Measurements from ENCODE around the gene CORO2A. TPM values are rescaled to one million over a fixed set of nuclear protein-coding genes. Genes with fewer than 3 reads are reported as not detected.

The CORO2A gene
- total and polyA plus RNA-seq, 2 donors (not counting 3 experiments of a cell fraction or from before 2014, with no cell fraction given) = 0.35 to 0.53 TPM

DNA sequence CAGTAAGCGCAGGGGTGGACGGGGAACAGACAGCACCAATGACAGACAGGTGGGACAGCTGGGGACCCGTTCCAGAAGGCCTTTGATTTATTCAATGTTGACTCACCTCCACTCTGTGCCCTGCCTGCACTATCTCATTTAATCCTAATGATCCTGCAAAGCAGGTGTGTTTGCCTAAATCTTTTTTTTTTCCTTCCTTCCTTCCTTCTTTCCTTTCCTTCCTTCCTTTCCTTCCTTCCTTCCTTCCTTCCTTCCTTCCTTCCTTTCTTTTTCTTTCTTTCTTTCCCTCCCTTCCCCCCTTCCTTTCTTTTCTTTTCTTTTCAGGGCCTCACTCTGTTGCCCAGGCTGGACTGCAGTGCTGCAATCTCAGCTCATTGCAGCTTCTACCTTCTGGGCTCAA is 17.1 kb upstream of the CORO2A start:
- no peaks in the 10 kb centered on the region for H4K20me1 ChIP-seq (replicated peaks; ENCODE audit: control insufficient read depth, extremely low read depth, insufficient read depth, low read length)
- CTCF ChIA-PET = interaction anchor here (1.1 kb wide), 1 partner anchor 10 kb away, joined by 3 read pairs; no protein-coding TSS in a partner anchor
- no peaks in the 10 kb centered on the region for H3K36me3 ChIP-seq (ENCODE audit: control insufficient read depth in 2 of 2, extremely low read depth in 1 of 2, insufficient read depth in 2 of 2, low read length in 2 of 2)
- H3K4me3 ChIP-seq (replicated peaks in 1 of 3; ENCODE audit: insufficient read depth in 1 of 3, low read depth in 1 of 3, low read length in 3 of 3) = no peak overlapping the region
- H3K27me3 ChIP-seq (ENCODE audit: control insufficient read depth in 2 of 2, insufficient read depth in 2 of 2, low read length in 2 of 2) = no peaks in the 10 kb centered on the region
- no peaks in the 10 kb centered on the region for H3K9me3 ChIP-seq (replicated peaks; ENCODE audit: control insufficient read depth, insufficient read depth, low read length)
- FAIRE-seq (no peak), DNase-seq (ENCODE audit: low read depth, low spot score) (no peak)
- dilution Hi-C loops (cut with MboI; ENCODE audit: extremely low pct_ligation_motif_present, low sequenced_read_pairs) (no loop called here), intact Hi-C loops (cut with micrococcal nuclease) (no loop called here)
- BruUV-seq (replicated peaks) = no TSS peak
- no peaks in the 10 kb centered on the region for H3K79me2 ChIP-seq (ENCODE audit: control insufficient read depth, insufficient read depth, low read length)
- H3K4me2 ChIP-seq (ENCODE audit: insufficient read depth, low read length) = no peak overlapping the region
- H3K4me1 ChIP-seq (ENCODE audit: control insufficient read depth, extremely low read depth, insufficient read depth, low read length) = no peaks in the 10 kb centered on the region
- H3K9me1 ChIP-seq (replicated peaks; ENCODE audit: control insufficient read depth, extremely low read depth, insufficient read depth, low read length) = no peaks in the 10 kb centered on the region
- H2AFZ ChIP-seq (ENCODE audit: low read depth, low read length) = no peak overlapping the region
- POLR2A ChIA-PET = no interaction called here
- TF ChIP-seq POLR2A (IDR thresholded peaks at IDR 0.05; ENCODE audit: low read depth, low read length) (no peak), MYC (IDR thresholded peaks at IDR 0.05; ENCODE audit: low read depth, low read length) (no peak), FOS (IDR thresholded peaks at IDR 0.05; ENCODE audit: borderline replicate concordance, insufficient read depth, low read length) (no peak), POLR2AphosphoS5 (IDR thresholded peaks at IDR 0.05; ENCODE audit: insufficient read depth, low read depth, low read length) (no peak)
- no peak overlapping the region for H3K27ac ChIP-seq (ENCODE audit: insufficient read depth, low read depth, low read length)
- no peak overlapping the region for H3K9ac ChIP-seq (replicated peaks; ENCODE audit: extremely low read depth, insufficient read depth, low read length)

- no peaks in the 10 kb centered on the region for H4K20me1 ChIP-seq (replicated peaks; ENCODE audit: control insufficient read depth, extremely low read depth, insufficient read depth, low read length)
- no peak overlapping the region for H2AFZ ChIP-seq (ENCODE audit: low read depth, low read length)
- no peak overlapping the region for H3K9ac ChIP-seq (replicated peaks; ENCODE audit: extremely low read depth, insufficient read depth, low read length)
- DNase-seq (ENCODE audit: low read depth, low spot score) (no peak), FAIRE-seq (no peak)
- TF ChIP-seq MYC (IDR thresholded peaks at IDR 0.05; ENCODE audit: low read depth, low read length) (no peak), GATA2 (IDR thresholded peaks at IDR 0.05; ENCODE audit: insufficient read depth, insufficient read length, low read depth, low read length) (no peak), POLR2A (IDR thresholded peaks at IDR 0.05; ENCODE audit: low read depth, low read length) (no peak), MAX (IDR thresholded peaks at IDR 0.05; ENCODE audit: insufficient read depth, insufficient read length) (no peak), EZH2 (IDR thresholded peaks at IDR 0.05; ENCODE audit: borderline replicate concordance, low read depth, low read length, severe bottlenecking) (no peak), FOS (IDR thresholded peaks at IDR 0.05; ENCODE audit: borderline replicate concordance, insufficient read depth, low read length) (no peak), POLR2AphosphoS5 (IDR thresholded peaks at IDR 0.05; ENCODE audit: insufficient read depth, low read depth, low read length) (no peak), JUN (IDR thresholded peaks at IDR 0.05; ENCODE audit: borderline replicate concordance, insufficient read depth, insufficient read length, low read depth) (no peak)
- TF ChIP-seq, protein P1, sequence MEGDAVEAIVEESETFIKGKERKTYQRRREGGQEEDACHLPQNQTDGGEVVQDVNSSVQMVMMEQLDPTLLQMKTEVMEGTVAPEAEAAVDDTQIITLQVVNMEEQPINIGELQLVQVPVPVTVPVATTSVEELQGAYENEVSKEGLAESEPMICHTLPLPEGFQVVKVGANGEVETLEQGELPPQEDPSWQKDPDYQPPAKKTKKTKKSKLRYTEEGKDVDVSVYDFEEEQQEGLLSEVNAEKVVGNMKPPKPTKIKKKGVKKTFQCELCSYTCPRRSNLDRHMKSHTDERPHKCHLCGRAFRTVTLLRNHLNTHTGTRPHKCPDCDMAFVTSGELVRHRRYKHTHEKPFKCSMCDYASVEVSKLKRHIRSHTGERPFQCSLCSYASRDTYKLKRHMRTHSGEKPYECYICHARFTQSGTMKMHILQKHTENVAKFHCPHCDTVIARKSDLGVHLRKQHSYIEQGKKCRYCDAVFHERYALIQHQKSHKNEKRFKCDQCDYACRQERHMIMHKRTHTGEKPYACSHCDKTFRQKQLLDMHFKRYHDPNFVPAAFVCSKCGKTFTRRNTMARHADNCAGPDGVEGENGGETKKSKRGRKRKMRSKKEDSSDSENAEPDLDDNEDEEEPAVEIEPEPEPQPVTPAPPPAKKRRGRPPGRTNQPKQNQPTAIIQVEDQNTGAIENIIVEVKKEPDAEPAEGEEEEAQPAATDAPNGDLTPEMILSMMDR (IDR thresholded peaks at IDR 0.05; ENCODE audit: extremely low read depth in 1 of 2, insufficient read depth in 1 of 2, low read depth in 1 of 2, low read length in 2 of 2) = no peak
- no peak overlapping the region for H3K4me3 ChIP-seq (replicated peaks in 1 of 3; ENCODE audit: insufficient read depth in 1 of 3, low read depth in 1 of 3, low read length in 3 of 3)
- H3K79me2 ChIP-seq (ENCODE audit: control insufficient read depth, insufficient read depth, low read length) = no peaks in the 10 kb centered on the region
- no peak overlapping the region for H3K4me2 ChIP-seq (ENCODE audit: insufficient read depth, low read length)
- H3K4me1 ChIP-seq (ENCODE audit: control insufficient read depth, extremely low read depth, insufficient read depth, low read length) = no peaks in the 10 kb centered on the region
- no TSS peak for BruUV-seq (replicated peaks)
- H3K36me3 ChIP-seq (ENCODE audit: control insufficient read depth in 2 of 2, extremely low read depth in 1 of 2, insufficient read depth in 2 of 2, low read length in 2 of 2) = no peaks in the 10 kb centered on the region
- intact Hi-C loops (cut with micrococcal nuclease) (loop anchor here (1.0 kb wide), 1 partner anchor 13 kb away; no protein-coding TSS in a partner anchor), dilution Hi-C loops (cut with MboI; ENCODE audit: extremely low pct_ligation_motif_present, low sequenced_read_pairs) (no loop called here)
- H3K9me1 ChIP-seq (replicated peaks; ENCODE audit: control insufficient read depth, extremely low read depth, insufficient read depth, low read length) = no peaks in the 10 kb centered on the region
- no peaks in the 10 kb centered on the region for H3K9me3 ChIP-seq (replicated peaks; ENCODE audit: control insufficient read depth, insufficient read depth, low read length)
- no peaks in the 10 kb centered on the region for H3K27me3 ChIP-seq (ENCODE audit: control insufficient read depth in 2 of 2, insufficient read depth in 2 of 2, low read length in 2 of 2)
- CTCF ChIA-PET = interaction anchor here (0.8 to 5.9 kb wide), 2 partner anchors 55 to 568 kb away, joined by 3 to 90 read pairs; no protein-coding TSS in a partner anchor
- POLR2A ChIA-PET = no interaction called here
- H3K27ac ChIP-seq (ENCODE audit: insufficient read depth, low read depth, low read length) = no peak overlapping the region
Observed at GRCh38 chr9:98208635-98209034, 16.2 kb upstream of the CORO2A start.
